Hippocampal formation (tissue), 2 donors: ENCODE results near the gene RNU1-3.
"Not testable (repeated sequence)": the region's sequence is repeated elsewhere in the genome, so short reads cannot be mapped to it uniquely, and the experiment has no call there.

ENCODE experiments used
- DNase-seq, 2 donors: peaks; one replicate each; lab custom pipeline; 2025; lab: John Stamatoyannopoulos, UW

RNU1-3 gene

GRCh38 chr1:16693449-16694307 lies 26.9 kb upstream of the RNU1-3 start:
- not testable (repeated sequence) for DNase-seq

- not testable (repeated sequence) for DNase-seq
Observed at GRCh38 chr1:16692717-16693448, 26.1 kb upstream of the RNU1-3 start.

GRCh38 chr1:16692283-16692682 lies 25.5 kb upstream of the RNU1-3 start:
- DNase-seq: not testable (repeated sequence)

DNA sequence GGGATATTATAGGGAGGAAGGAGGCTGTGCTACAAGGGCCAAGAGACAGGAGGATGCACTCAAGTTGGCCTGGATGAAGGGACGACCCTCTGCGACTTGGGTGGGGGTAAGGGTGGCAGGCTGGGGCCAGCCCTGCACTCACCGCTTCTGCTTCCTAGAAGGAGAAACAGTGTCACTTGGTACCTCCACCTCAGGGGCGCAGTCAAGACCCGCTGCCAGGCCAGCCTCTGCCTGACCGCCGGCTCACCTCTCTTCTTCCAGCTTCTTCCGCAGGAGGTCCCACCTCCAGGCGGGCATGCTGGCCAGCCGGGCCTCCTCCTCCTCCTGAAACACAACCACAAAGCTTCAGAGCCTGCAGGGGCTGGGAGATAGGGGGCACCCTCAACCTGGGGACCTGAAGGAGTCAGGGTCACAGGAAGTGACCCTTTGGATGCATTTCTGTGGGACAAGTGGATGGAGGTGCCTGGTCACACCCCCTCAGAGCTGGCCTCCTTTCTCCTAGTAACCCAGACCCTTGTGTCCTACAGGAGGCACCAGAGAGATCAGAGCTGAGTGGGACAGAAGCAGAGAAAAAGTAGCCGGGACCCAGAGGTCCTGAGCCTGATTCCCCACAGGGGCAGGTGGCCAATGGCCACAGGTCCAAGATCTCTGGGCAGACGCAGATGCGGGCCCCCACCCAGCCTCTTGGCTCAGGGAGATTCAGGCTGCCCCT lies 24.4 kb upstream of the RNU1-3 start:
- DNase-seq: not testable (repeated sequence)

DNA sequence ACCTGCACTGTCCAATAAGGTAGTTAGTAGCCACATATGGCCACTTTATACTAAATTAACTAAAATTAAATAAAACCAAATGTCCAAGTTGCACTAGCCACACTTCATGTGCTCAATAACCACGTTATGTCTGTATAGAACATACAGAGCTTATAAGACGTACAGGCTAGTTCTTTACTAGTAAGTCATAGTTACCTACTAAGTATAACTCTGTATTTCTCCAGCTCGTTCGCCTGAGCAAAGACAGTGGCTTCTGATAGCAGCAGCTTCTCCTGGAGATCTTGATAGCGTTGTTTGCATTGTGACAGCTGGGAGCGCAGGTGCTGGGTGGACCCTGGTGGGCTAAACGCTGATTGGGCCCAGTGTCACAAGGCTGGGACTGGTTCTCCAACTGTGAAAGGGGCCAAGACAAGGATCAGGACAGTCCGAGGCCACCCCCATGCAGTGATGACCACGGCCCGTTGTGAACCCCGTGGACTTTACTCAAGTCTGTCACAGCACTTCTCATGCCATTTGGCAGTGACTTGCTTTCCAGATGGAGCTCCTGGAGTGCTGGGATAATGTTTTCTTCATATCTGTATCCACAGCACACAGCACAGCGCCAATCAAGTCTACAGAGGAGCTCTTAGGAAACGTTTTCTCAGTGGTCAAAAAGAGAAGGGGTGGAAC lies 20.5 kb upstream of the RNU1-3 start:
- not testable (repeated sequence) for DNase-seq

- not testable (repeated sequence) for DNase-seq
Observed at GRCh38 chr1:16685445-16686371, 19.0 kb upstream of the RNU1-3 start.

GRCh38 chr1:16684738-16685337 lies 18.1 kb upstream of the RNU1-3 start:
- not testable (repeated sequence) for DNase-seq

DNA sequence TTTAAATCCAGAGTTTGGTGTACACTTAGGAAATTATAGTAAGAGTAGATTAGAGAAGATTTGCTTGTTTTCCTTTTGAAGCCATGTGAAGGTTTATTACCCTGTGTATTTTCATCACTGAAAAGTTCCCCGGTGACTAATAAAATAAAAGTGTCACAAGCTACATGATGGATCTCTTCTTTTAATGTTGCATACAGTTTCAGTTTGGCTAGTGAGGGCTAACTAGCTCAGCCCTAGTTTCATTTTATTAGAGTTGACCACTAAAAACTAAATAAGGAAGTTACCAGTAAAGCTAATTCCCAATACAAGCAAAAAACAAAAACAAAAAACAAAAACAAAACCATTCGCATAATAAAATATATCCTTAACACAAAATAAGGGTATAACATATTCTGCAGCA lies 17.4 kb upstream of the RNU1-3 start:
- DNase-seq: not testable (repeated sequence)

DNA sequence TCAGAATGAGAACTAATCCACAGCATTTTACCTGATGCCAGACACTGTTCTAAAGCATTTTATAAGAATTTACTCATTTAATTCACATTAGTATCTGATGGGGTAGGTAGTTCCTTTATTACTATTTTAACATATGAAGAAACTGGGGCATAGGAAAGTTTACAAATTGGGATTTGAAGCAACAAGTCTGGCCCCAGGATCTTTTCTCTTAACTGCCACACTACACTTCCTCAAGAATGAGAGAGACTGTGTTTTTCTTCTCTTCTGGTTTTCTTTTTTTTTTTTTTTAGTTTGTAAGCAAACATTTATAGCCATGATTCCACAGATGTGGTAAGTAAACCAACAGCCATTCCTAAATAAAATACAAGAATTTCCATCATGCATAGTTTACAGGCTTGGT lies 16.1 kb upstream of the RNU1-3 start:
- DNase-seq: not testable (repeated sequence)

DNA sequence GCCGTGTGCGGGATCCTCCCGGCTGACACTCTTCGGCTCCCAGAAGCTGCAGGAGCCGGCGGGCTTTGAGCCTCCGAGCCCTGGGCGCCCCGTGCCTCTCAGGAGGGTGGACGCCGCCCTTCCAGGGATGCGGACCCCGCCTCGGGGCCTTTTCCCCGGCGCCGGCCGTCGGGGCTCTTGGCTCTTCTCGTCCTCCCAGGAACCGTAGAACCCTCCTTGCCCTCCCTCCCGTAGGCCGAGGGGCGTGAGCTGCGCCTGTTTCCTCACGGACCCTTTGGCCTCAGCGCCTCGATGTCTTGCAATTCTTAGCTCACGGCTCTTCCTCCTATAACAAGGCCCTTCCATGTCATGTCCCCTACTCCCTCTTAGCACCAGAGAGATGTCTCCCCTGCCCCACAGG lies 13.6 kb upstream of the RNU1-3 start:
- not testable (repeated sequence) for DNase-seq

DNA sequence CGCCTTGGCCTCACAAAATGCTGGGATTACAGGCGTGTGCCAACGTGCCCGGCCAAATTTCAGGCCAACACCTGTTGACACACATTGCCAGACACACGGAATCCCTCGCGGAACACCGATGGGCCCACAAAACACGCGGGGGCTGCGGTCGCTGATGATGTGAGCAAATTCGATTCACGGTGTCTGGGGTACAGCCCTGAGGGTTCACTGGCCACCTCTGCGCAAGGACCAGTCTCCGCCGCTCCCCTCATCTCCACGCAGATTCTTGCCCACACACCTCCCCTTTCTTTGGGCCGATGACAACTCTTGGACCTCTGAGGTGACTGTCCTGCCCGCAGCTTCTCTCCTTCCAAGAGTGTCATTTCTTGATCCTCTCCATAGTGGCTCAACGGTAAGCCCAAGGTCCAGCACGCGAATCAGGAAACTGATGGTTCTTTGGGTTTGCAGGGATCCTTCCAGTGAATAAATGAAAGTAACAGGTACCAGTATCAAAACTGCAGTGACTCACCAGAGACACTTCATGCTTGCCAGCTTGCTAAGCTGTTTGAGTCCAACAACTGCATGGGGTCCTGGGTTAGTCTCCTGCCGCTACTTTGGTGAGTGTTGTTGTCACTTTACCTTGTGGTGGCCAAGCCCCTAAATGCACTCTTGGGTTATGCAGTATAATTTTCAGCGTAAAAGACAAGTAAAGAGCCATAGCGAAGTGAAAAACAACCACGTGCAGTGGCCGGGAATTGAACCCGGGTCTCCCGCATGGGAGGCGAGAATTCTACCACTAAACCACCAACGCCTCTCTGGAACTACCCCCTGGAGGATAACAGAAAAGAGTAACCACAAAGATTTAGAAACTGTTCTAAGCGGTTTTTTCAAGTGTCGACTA lies 11.0 kb upstream of the RNU1-3 start:
- DNase-seq: no peak

DNA sequence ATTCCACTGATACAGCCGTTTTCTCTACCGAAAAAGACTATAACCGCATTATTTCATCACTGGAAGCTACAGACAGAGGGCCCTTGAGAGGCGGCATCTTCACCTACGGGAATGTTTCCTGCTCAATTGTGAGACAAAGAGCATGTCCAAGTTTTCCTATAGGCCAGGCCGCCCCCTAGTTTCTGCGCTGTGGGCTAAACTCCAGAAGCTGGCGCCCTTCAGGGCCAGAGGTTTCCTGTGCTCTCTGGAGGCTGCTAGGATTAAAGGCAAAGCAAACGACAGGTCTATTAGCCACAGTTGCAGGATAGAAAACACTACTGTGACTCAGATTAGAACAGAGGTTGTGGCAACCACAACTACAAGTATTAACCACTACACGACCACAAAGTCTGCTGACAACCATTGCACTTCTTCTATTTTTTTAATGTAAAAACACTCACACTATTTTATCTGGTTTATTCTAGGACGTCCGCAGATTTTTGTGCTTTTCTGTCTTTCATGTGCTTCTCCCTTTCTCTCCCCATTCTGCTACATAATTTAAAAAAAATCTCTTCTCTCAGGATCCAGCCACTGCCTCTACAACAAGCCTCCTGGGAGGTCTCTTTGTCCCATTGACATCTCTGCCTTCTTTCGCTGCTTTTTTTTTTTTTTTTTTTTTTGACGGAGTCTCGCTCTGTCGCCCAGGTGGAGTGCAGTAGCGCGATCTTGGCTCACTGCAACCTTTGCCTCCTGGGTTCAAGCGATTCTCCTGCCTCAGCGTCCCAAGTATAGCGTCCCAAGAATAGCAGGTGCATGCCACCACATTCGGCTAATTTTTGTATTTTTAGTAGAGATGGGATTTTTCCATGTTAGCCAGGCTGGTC lies 10.1 kb upstream of the RNU1-3 start:
- not testable (repeated sequence) for DNase-seq

- DNase-seq: not testable (repeated sequence)
Observed at GRCh38 chr1:16675118-16675510, 8.4 kb upstream of the RNU1-3 start.

DNA sequence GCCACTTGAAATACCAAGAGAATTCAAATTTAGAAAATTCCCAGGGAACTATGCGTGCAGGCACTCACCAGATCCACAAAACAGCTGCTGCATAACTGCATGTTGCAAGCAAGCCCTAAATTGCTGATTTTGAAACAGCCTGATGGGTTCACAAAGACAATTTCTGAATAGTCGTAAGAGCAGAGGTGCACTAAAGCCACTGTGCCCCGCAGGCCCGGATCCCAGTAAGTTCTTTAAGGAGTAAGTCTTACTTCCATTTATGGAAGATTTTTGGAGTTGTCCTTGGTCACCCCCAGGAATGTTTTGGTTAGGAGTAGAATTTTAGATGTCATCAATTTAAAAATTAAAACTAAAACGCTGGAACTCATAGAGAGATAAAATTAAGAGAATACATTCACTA lies 7.2 kb upstream of the RNU1-3 start:
- not testable (repeated sequence) for DNase-seq

DNA sequence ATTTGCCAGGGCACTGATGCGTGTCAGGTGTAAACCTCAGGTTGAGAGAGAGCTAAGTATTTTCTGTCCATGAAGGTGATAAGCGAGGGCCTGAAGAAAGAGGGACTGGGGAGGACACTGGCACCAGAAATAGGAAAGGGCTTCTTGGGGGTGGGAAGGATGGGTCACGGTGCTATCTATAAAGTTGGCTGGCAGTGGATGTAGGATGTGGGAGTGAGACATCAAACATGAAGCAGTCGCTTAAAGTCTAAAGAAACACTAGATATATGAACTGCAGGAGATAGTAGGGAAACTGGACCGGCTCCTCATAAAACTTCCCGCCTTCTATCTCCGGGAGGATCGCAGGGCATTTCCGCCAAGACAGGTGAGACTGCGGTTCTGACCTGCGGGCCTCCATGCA lies 912 bp downstream of the RNU1-3 start:
- not testable (repeated sequence) for DNase-seq

DNA sequence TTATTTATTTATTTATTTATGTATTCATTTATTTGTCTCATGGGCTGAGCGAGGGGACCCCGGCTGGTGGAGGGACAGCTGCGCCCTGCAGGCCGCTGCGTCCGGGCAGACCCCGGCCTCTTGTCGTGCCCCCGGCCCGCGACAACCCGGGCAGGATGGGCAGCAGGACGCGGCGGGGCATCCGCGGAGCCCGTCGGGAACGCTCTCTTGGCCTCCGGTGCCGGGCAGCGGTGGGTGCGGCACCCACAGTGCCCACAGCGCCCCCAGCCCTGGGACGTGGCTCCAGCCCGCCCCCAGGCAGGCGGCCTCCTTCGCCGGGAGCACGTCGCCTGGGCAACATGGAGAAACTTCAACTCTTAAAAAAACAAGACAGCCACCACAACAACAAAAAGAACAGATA lies 8.5 kb downstream of the RNU1-3 start:
- DNase-seq: not testable (repeated sequence)

GRCh38 chr1:16656981-16657683 lies 9.6 kb downstream of the RNU1-3 start:
- not testable (repeated sequence) for DNase-seq

DNA sequence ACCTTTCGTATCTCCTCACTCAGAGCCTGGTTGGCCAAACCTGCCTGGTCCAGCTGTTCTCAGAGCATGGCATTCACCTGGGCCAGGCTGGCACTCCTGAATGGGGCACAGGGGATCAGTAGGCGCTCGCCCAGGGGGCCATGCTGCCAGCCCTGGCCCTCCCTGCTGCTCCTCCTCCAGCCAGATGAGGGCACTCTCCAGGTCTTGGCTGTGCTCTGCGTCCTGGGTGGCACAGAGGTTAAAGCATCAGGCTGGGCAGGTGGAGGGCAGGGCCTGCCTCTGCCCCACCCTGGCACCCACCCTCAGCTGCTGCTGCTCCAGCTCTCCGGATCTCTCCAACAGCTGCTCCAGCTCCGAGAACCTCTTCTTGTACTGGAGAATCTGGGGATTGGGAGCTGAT lies 10.2 kb downstream of the RNU1-3 start:
- DNase-seq: not testable (repeated sequence)
